GM12873 (cell line): Measurements from ENCODE around the gene ASTL.

Experiments
- TF ChIP-seq, protein P1 (sequence below): IDR thresholded peaks from 2 replicates; pipeline ENCODE4 v1.5.1; 2012; ENCODE audit warnings: low read depth, mild to moderate bottlenecking, moderate library complexity, low read length, control low read depth; ENCODE audit not compliant: insufficient read depth; ENCODE audit errors: missing control alignments

The ASTL gene

DNA sequence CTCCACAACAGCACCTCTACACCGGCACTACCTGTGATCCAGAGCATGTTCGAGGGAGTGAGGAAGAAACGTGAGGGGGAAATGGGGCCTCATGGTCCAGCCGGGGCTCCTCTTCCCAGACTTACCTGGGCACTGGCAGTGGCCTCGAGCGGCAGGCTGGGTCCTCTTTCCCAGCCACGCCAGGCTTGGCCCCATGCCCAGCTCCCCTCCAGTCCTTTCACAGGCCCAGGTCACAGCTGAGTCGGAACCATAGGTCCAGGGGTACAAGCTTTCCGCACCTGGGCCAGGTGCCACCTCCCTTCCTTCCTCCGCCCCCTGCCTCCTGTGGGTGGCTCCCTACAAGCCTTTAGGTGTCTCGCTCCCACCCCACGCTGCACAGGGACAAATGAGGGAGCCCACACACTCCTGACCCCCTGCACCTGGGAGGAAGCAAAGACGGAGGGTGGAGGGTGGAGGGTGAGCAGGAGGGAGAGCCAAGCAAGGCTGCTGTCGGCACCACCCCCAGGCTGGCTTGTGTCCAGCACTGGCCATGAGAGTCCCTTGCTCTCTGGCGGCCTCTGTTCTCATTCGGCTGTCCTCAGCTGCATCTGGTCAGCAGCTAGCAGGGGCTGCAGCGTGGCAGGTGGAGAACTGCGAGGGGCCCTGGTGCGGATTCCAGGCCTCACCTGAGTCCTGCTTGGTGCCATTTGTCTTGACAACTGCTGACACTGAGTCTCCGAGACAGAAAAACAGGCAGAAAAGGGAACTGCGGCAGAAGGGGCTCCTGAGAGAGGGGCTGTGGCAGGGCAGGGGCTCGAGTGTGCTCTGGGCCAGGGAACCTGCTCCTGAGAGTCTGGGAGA is 48.7 kb downstream of the ASTL start:
- TF ChIP-seq, protein P1, sequence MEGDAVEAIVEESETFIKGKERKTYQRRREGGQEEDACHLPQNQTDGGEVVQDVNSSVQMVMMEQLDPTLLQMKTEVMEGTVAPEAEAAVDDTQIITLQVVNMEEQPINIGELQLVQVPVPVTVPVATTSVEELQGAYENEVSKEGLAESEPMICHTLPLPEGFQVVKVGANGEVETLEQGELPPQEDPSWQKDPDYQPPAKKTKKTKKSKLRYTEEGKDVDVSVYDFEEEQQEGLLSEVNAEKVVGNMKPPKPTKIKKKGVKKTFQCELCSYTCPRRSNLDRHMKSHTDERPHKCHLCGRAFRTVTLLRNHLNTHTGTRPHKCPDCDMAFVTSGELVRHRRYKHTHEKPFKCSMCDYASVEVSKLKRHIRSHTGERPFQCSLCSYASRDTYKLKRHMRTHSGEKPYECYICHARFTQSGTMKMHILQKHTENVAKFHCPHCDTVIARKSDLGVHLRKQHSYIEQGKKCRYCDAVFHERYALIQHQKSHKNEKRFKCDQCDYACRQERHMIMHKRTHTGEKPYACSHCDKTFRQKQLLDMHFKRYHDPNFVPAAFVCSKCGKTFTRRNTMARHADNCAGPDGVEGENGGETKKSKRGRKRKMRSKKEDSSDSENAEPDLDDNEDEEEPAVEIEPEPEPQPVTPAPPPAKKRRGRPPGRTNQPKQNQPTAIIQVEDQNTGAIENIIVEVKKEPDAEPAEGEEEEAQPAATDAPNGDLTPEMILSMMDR, result no peak

DNA sequence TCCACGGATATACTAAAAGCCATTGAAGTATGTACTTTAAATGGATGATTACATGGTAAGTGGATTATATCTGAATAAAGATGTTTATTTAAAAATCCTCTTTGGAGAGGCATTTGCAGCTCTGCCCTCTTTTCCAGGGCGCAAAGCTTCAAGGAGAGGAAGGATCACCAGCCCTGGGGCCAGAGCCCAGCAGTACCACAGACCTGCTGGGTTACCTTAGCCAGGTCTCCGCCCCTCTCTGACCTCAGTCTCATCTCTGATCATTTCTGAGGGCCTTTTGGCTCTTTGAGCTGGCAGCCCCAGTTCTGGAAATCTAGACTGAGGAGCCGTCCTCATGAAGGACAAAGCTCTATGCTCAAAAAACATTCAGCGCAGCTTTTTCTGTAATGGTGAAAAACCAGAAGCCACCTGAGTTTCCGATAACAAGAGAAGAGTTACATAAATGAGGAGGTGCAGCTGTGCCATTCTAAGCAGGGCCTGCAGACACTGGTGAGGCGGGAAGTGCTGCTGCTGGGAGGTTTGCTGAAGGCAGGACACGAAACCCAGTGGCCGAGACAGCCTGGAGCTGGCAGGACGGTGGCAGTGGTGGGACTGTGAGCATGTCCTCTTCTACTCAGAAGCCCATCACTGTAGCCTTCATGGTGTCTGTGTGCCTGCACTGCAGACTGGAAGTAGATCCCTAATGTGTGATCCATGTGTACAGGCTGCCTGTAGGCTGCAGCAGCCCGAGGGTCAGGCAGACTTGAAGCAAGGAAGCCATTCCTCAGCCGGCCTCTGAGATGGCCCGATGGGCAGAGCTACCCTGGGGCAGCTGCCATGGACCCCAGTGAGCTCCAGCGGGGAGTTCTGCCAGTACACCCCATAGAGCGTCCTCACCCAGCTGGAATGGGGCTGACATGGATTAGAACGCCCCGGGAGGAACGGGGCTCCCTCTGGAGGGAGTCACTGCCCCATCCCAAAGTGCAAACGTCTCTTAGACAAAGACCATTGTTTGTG is 49.7 kb downstream of the ASTL start:
- TF ChIP-seq, protein P1, result no peak

DNA sequence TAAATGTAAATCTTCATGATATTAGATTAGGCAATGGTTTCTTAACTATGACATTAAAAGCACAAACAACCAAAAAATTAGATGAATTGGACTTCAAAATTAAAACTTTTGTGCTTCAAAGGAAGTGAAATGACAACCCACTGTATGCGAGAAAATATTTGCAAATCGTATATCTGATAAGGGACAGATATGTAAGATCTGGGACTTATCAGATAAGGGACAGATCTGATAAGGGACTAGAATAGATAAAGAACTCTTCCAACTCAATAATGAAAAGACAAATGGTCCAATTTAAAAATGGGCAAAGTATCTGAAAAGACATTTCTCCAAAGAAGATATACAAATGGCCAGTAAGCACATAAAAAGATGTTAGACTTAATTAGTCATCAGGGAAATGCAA is 51.2 kb downstream of the ASTL start:
- TF ChIP-seq, protein P1, result no peak

DNA sequence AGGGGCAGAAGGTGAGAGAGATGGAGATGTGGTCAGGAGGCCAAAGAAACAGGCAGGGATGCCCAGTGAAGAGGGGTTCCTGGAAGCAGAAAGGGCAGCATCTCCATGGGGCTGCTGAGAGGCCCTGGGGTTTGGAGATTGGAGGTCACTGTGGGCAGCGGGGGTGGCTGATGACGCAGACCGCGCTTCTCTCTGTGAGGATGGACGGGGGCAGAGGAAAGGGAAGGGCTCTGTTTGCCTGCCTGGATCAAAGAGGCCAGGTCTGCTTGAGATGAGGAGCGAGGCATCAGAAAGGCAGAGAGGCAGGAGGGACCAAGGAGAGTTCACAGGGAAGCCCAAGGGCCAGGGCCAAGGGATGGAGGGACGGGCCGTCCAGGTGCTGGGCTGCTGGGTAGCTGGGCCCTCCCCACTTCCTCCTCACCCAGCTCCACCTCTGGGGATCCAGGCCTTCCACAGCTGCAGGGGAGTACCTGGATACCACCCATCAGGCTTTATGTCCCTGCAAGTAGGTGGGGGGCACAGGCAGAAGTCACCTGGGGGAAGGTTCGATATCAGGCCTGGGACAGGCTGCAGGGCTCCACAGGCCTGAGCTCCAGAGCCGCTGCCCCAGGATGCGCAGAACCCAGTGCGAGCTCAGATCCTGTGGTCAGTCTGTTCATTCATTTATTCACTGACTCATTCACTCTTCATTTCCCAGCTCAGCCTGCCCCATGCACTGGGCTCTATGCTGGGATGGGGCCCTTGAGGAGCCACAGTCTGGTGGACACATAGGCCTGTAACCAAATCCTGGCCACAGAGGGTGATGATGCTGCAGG is 52.6 kb downstream of the ASTL start:
- TF ChIP-seq, protein P1, result no peak

DNA sequence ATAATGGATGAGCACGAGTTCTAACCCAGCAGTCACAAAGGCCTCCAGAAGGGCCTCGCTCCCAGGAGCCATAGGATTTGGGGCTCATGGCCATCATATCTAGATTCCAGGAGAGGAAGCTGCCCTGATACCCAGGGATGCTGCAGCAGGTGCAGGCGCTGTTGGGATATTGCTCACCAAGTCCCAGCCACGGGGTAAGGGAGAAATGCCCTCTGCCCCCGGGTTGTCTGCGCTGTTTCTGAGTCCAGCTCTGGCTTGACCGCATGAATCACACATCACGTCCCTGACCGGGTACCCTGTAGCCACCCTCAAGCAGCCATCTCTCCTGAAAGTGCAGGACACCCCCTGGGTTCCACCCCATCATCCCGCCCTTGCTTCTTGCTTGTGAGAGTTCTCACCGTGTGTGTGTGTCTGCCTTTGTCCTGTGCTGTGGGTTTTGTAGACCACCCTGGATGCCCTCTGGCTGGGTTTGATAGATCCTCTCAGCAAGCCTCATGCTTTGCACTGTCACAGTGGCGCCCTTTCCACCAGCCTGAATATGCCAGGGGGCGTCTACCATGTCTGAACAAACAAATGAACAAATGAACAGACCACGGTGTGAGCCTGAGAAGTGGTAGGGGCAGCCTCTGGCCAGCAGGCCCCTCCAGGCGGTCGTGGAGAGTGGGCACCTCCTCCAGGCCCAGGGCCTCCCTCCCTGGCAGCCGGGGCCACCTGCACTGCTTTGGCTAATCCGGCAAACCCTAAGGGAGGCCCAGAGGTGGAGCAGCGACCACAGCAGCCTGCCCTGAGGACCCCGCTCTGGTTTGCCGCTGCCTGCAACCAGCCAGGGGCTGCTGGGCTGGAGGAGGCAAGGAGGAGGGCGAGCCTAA is 54.1 kb downstream of the ASTL start:
- TF ChIP-seq, protein P1, result no peak

DNA sequence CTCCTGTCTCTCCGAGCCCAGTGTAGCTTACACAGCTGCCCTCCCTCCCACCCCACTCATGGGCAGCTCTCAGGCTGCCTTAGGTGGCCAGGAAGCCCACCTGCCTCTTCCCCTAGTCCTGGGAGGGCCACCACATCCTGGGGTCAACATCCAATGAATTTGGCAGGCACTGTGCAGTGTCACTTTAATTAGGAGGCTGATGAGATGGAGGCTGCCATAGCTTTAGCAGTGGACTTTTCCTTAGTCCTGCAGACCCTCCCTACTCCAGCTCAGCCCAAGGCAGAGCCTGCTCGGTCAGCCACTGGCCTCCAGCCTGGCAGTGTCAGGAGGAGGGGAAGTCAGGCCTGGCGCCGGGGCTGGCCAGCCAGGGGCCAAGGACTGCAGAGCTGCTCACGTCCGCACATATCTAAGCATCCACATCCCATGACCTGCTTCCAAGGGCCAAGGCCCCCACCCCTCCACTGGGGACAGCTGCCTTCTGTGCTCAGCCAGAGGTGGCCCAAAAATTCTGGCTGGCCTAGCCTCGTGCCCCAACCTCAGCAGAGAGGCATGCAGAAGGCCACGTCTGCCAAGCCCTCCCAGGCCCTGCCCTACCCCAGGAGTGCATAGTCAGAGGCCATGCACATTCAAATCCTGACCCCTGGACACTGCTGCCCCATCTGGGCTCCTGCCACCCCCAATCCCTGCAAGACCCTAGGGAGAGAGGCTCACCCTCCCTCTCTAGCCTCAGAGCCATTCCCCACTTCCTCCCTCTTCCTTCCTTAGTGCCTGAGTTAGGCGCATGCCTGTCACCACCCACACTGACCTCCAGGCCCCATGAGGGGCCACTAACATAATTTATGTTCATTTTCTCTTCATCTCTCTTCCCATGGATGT is 55.0 kb downstream of the ASTL start:
- TF ChIP-seq, protein P1, result no peak
